Measurements from ENCODE around the gene PNPLA5.
"Not testable (repeated sequence)": the region's sequence is repeated elsewhere in the genome, so short reads cannot be mapped to it uniquely, and the experiment has no call there.

PNPLA5 gene

DNA sequence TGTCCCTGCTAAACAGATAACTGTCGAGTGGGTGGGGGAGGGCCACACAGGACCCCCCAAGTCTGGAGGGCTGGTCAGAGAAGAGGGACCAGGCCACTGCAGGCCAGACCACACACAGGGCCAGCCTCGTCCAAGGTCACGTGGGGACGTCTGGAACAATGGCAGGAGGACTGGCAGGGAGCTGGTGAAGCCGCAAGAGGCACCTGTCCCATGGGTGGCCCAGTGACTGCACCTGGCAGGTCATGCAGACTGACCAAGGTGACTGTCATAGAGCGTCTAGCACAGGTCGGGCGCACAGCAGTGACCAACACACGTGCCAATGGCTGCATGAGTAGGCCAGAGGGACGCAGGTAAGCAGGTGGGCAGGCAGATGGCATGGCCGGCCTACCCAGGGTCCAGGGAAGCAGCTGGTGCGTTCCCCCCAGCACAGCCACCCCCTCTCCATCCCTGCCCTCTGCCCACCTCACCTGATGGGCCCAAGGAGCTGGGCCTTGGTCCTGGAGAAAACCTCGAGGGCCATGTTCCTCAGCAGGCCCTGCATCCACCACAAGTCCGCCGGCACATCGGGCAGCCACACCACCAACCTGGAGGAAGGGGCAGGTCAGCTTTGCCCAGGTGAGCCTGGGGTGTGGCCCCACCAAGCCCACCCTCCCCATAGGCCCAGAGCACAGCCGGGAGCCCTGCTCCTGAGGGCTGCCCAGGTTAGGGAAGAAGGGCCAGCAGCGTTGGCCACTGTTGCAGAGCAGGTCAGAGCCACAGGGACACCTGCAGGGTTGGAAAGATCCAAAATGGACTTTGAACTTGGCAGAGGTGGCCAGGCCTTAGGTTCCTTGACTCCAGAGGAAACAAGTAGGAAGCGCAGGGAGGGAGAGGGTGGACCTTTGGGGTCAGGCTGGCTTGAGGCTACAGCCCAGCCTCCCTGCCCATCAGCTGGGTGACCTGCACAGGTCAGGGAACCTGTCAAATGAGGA lies 10.4 kb downstream of the PNPLA5 start:
- Mint-ChIP-seq H3K27me3 (peaks cover under 1% of the 10 kb centered on the region), H3K9me3 (no peaks in the 10 kb centered on the region), H3K36me3 (ENCODE audit: low read depth) (no peaks in the 10 kb centered on the region), H3K27ac (no peak overlapping the region), H3K4me1 (ENCODE audit: low read depth) (no peaks in the 10 kb centered on the region), H3K4me3 (no peak overlapping the region)
- intact Hi-C loops (cut with micrococcal nuclease): no loop called here

DNA sequence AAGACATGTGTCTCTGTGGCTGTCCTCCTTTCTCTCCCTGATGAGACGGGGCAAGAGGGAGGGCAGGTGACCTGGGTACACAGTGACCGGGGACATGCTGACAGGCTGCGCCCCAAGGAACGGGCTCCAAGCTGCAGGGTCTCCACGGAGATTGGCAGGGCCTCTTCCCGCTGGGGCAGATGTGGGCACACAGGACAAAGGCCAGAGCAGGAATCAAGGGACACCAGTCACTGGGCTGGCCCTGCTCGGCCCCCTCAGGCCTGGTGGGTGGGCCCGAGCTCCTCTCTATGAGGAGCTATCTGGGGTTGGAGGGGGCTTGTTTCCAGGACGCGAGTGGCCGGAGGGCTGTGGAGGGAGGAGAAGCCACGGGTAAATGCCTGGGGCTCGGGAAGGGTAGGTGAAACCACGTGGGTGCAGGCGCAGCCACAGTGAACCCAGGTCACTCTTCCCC lies 11.2 kb downstream of the PNPLA5 start:
- H3K36me3 Mint-ChIP-seq (ENCODE audit: low read depth): no peaks in the 10 kb centered on the region

DNA sequence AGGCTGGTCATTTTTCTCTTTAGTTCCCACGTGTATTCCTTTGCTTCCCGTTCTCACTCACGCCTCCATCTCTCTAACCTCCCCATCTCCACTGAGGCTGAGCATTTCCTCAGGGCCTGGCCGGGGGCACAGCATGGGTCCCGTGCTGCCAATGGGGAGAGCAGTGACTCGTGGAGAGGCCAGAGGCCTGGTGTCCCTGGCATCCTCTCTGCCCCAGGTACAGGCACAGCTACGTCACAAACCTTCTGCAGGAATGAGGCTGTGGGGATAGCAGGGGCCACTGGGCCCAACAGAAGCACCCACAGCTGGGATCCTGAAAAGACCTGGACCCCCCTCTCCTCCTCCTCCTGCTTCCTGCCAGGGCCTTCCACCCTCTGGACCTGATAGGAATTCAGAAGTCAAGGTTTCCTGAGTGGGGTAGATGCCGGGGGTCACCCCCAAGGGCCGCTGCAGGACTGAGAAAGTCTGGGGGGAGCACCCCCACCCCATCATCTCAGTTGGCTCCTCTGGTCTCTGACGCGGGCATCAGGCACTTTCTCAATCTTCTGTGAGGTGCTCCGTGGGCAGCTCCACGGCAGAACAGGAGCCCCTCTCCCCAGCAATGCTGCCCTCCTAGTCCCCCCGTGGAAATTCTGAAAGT lies 11.8 kb downstream of the PNPLA5 start:
- Mint-ChIP-seq H3K4me3 (no peak overlapping the region), H3K27ac (no peak overlapping the region), H3K4me1 (ENCODE audit: low read depth) (no peaks in the 10 kb centered on the region), H3K9me3 (no peaks in the 10 kb centered on the region), H3K27me3 (no peaks in the 10 kb centered on the region), H3K36me3 (ENCODE audit: low read depth) (no peaks in the 10 kb centered on the region)
- intact Hi-C loops (cut with micrococcal nuclease): no loop called here

More for the DNA sequence above, 11.2 kb downstream of the PNPLA5 start:
- H3K27me3 Mint-ChIP-seq: no peaks in the 10 kb centered on the region
- intact Hi-C loops (cut with micrococcal nuclease): no loop called here
- H3K4me1 Mint-ChIP-seq (ENCODE audit: low read depth): no peaks in the 10 kb centered on the region
- H3K27ac Mint-ChIP-seq: no peak overlapping the region
- no peaks in the 10 kb centered on the region for H3K9me3 Mint-ChIP-seq
- H3K4me3 Mint-ChIP-seq: no peak overlapping the region

DNA sequence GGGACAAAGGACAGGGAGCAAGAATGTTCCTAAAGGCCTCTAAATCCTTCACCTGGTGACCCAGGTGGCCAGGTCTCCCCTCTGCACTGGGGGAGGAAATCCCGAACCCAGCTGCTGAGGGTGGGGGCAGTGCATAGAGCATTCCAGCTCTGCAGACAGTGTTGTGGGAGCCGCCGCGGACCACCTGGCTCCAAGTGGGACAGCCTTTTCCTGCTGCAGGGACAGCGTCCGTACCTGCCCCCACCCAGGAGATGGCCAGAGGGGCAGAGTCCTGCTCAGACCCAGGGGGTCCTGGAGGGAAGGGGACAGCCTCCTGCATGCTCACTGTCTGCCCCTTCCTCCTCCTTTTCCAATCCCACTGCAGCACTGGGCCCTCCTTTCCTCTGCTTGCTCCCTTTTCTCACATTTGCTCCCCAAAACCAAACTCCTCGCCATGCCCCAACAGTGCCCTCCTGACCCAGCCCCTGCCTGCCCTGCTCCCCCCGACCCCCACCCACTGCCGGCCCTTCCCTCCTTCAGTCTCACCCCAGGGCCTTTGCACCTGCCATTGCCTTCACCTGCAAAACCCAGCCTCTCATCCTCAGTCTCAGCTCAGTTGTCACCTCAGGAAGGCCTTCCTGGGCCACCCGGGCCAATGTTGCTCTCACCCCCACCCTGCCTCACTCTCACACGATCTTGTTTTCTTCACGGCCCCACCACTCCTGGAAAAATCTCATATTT lies 12.8 kb downstream of the PNPLA5 start:
- Mint-ChIP-seq H3K4me1 (ENCODE audit: low read depth) (no peaks in the 10 kb centered on the region), H3K9me3 (no peaks in the 10 kb centered on the region), H3K27me3 (peaks cover 1% of the 10 kb centered on the region), H3K36me3 (ENCODE audit: low read depth) (no peaks in the 10 kb centered on the region), H3K4me3 (no peak overlapping the region), H3K27ac (no peak overlapping the region)
- intact Hi-C loops (cut with micrococcal nuclease): no loop called here

DNA sequence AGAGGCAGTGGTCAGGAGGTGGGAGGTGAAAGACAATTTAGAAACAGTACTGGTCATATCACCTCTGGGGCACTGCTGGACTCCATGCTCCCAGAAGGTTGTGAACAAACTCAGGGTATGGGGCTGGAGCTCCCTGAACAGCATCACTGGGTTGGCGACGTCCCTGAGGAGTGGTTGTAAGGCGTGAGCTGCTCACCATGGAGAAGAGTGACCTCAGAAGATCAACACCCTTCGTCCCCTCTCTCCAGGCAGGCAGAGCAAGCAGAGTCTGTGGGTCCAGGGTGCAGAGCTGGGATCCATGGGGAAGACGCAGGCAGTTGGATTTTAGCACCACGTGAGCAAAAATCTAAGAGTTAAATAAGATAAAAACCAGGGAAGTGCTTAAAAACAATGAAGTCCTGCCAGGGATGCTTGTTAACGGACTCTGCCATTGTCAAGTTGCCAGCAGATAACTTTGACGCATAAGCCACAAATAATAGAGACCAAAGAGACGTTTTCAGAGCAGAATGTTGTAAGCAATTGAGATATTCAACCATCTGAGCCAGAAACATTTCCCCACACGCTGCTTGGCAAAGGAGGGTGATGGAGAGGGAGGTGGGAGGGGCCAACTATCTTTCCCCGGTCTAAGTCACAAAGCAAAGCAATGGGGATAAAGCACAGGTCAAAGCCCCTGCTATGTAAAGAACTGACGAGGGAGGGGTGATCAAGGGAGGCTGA lies 13.6 kb downstream of the PNPLA5 start:
- Mint-ChIP-seq H3K9me3 (no peaks in the 10 kb centered on the region), H3K4me1 (ENCODE audit: low read depth) (no peaks in the 10 kb centered on the region), H3K36me3 (ENCODE audit: low read depth) (no peaks in the 10 kb centered on the region), H3K4me3 (no peak overlapping the region), H3K27me3 (peaks cover 1% of the 10 kb centered on the region), H3K27ac (no peak overlapping the region)
- intact Hi-C loops (cut with micrococcal nuclease): no loop called here

DNA sequence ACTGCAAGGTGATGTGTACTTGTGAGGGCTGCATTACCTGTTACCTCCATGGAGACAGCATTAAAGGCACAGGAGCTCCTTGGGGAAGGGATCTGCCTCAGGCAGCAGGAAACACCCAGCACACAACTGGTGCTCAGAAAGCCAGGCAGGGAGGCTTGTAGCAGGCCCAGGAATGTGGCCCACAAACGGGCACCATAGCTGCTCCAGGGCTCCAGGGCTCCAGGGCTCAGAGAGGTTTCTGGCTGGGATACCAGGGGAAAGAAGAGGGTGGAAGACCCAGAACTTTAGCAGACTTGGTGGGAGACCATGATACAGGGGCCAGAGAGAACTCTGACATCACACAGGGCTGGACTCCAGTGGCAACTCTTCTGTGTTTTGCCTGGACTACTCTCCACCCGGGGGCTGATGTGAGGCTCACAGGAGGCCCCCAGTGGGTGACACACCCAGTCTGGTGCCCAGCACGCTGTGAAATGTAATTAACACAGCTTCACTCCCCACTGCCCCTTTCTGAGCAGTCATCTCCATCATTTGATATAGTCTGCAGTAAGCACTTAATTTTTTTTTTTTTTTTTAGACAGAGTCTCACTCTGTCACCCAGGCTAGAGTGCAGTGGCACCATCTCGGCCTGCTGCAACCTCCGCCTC lies 14.8 kb downstream of the PNPLA5 start:
- Mint-ChIP-seq H3K36me3 (ENCODE audit: low read depth) (no peaks in the 10 kb centered on the region), H3K4me3 (no peak overlapping the region), H3K9me3 (no peaks in the 10 kb centered on the region), H3K27ac (no peak overlapping the region), H3K27me3 (peaks cover 1% of the 10 kb centered on the region), H3K4me1 (ENCODE audit: low read depth) (no peaks in the 10 kb centered on the region)
- intact Hi-C loops (cut with micrococcal nuclease): no loop called here

DNA sequence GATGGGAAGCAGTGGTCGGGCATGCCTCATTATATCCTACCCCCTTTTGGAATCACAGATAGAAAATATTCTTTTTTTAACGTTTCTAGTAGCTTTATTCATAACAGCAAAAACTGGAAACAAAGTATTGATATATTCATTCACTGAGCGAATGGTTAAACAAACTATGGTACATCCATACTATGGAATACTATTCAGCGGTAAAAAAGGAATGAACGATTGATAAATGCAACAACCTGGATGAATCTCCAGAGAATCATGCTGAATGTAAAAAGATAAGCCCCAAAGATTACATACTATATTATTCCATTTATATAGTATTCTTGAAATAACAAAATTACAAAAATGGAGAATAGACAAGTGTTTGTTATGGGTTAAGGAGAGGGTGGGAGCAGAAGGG lies 22.0 kb downstream of the PNPLA5 start:
- H3K4me3 Mint-ChIP-seq: no peak overlapping the region
- no peaks in the 10 kb centered on the region for H3K4me1 Mint-ChIP-seq (ENCODE audit: low read depth)
- no peaks in the 10 kb centered on the region for H3K36me3 Mint-ChIP-seq (ENCODE audit: low read depth)
- peaks cover 10% of the 10 kb centered on the region for H3K27me3 Mint-ChIP-seq
- H3K9me3 Mint-ChIP-seq: no peaks in the 10 kb centered on the region
- intact Hi-C loops (cut with micrococcal nuclease): no loop called here
- H3K27ac Mint-ChIP-seq: no peak overlapping the region

DNA sequence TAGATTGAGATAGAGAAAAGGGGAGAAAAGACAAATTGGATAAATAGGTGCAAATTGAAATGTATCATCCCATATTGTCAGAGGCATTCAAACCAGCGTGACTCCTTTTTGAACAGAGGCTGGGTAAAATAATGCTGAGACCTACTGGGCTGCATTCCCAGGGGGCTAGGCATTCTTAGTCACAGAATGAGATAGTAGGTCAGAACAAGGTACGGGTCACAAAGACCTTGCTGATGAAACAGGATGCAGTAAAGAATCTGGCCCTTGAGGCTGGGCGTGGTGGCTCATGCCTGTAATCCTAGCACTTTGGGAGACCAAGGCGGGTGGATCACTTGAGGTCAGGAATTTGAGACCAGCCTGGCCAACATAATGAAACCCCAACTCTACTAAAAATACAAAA lies 22.8 kb downstream of the PNPLA5 start:
- H3K36me3 Mint-ChIP-seq (ENCODE audit: low read depth); H3K4me3 Mint-ChIP-seq; H3K4me1 Mint-ChIP-seq (ENCODE audit: low read depth); intact Hi-C loops (cut with micrococcal nuclease); H3K9me3 Mint-ChIP-seq; H3K27ac Mint-ChIP-seq: not testable (repeated sequence)
- H3K27me3 Mint-ChIP-seq: peaks cover 14% of the 10 kb centered on the region

DNA sequence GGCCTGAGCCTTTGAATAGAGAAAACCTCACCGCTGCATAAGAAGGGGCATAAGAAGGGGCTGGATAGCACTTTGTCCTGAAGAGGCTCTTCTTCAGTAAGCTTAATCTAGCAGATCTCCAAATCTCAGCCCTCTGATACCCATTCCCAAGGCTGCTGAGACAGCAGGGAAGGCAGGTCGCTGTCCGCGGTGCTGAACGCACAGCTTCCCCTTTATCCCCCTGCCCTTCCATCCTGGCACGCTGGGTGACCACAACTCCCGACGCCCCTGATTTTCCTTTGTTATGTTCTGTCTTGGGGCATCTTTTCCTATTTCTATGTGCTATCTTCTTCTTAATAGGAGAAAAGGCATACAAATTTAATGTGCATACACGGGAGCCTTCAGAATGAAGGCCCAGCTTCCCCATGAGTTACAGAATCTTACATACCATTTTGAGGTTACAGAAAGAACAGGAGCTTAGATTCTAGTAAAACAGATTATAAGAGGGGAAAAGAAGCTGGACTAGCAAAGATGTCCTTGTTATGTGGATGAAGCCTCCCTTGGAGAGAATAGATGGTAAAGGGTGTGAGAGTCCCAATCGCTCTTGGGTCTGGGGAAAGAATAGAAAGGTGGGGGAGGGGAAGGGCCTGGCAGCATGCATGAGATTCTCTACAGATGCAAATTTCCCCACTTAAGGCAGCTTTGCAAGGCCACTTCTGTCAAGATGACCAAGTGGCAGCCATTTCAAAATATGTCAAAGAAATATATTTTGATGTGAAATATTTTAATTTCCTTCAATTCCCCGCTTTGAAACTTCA lies 23.8 kb downstream of the PNPLA5 start:
- intact Hi-C loops (cut with micrococcal nuclease): no loop called here
- Mint-ChIP-seq H3K9me3 (no peaks in the 10 kb centered on the region), H3K27ac (no peak overlapping the region), H3K4me1 (ENCODE audit: low read depth) (no peaks in the 10 kb centered on the region), H3K27me3 (peaks cover 23% of the 10 kb centered on the region), H3K4me3 (no peak overlapping the region), H3K36me3 (ENCODE audit: low read depth) (no peaks in the 10 kb centered on the region)

DNA sequence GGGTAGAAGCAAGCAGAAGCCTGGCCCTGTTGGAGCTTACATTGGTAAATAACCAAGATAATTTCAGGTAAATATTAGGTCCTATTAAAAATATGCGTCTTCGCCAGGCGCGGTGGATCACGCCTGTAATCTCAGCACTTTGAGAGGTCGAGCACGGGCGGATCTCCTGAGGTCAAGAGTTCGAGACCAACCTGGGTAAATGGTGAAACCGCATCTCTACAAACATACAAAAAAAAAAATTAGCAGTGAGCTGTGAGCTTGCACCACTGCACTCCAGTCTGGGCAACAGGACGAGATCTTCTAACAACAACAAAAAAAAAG lies 29.0 kb downstream of the PNPLA5 start:
- no peaks in the 10 kb centered on the region for H3K9me3 Mint-ChIP-seq
- peak overlapping the region; percentile 52 for H3K4me3 Mint-ChIP-seq
- no peaks in the 10 kb centered on the region for H3K4me1 Mint-ChIP-seq (ENCODE audit: low read depth)
- intact Hi-C loops (cut with micrococcal nuclease): no loop called here
- H3K27ac Mint-ChIP-seq: no peak overlapping the region
- no peaks in the 10 kb centered on the region for H3K36me3 Mint-ChIP-seq (ENCODE audit: low read depth)
- H3K27me3 Mint-ChIP-seq: peaks cover 57% of the 10 kb centered on the region

DNA sequence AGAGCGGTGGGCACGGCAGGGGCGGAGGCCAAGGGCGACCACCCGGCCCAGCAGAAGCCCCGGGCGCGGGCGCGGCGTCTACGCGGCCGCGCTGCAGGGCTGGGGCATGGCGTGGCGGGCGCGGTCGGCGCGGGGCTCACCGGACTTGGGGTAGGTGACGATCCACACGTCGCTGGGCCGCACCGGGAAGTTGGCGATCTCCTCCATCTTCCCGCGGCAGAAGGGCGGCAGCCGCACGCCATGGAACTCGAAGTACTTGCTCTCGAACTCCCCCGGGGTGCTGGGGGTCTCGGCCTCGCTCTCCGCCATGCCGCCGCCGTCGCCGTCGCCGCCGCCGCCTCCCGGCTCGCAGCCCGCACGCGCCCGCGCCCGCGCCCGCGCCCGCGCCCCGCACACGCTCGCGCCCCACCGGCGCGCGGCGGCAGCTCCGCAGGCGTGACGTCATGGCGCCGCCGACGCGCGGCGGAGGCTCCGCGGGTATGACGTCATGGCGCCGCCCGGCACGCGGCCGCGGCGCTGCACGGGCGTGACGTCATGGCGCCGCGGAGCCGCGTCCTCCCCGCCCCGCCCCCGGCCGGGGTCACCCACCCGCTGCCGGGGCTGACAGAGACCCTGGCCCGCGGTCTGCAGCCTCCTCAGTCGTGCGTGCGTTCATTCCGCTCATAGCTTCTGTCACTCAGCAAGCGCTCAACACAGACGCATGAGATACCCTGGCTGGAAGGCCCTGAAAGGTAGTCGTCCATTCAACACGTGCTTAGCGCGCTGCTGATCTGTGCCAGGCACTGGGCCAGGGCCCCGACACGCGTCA lies 29.5 kb downstream of the PNPLA5 start, which contains the start of gene SULT4A1:
Gene SULT4A1, minus strand, starts transcription at position 440 of the 808 bp plus-strand sequence. Its CDS starts 131 bp downstream, at position 309.
- Mint-ChIP-seq H3K36me3 (ENCODE audit: low read depth) (no peaks in the 10 kb centered on the region), H3K9me3 (no peaks in the 10 kb centered on the region), H3K27me3 (peaks cover 57% of the 10 kb centered on the region), H3K27ac (no peak within 1 kb of the TSS), H3K4me1 (ENCODE audit: low read depth) (no peaks in the 10 kb centered on the region), H3K4me3 (peak within 1 kb of the TSS; percentile 52)
- intact Hi-C loops (cut with micrococcal nuclease): no loop called here

DNA sequence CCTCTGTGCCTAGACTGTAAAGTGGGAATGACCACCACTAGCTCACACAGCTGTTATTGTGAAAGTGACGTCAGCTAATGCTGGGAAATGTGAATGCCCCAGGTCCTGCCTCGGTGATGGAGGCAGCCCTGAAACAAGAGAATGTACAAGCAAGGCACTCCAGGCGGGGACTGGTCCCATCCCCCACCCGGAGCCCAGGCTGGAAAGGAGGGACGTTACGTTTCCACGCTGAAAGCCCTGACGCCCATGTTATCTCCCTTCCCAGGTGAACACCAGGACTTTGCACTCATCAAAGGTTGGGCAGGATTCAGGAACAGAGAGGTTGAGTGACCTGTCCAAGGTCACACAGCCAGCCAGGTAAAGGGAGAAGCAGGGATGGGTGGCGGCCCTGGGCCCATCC lies 30.3 kb downstream of the PNPLA5 start:
- Mint-ChIP-seq H3K4me3 (no peak overlapping the region), H3K4me1 (ENCODE audit: low read depth) (no peaks in the 10 kb centered on the region), H3K27ac (no peak overlapping the region), H3K9me3 (peaks cover 7% of the 10 kb centered on the region), H3K36me3 (ENCODE audit: low read depth) (no peaks in the 10 kb centered on the region), H3K27me3 (peaks cover 61% of the 10 kb centered on the region)
- intact Hi-C loops (cut with micrococcal nuclease): no loop called here
